Motor neuron (in vitro differentiated cells): ENCODE data around the gene AK4. TPM values are rescaled to one million over a fixed set of nuclear protein-coding genes. Genes with fewer than 3 reads are reported as not detected.
"Not testable (repeated sequence)": the region's sequence is repeated elsewhere in the genome, so short reads cannot be mapped to it uniquely, and the experiment has no call there.

Source experiments
- ATAC-seq, 8 experiments: fragments of 200-7000 bp; cut with Tn5 transposase; replicated peaks in 6 of 8; 2 replicates each; pipeline ENCODE4 v1.8.0; 2021; ENCODE audit warnings: mild to moderate bottlenecking in 8 of 8, moderate library complexity in 8 of 8
- H3K27ac ChIP-seq, 2 donors: fragments of 250-450 bp; sonication (Bioruptor Pico); 2 replicates each; pipeline ENCODE4 v1.9.0; 2021; ENCODE audit warnings: antibody characterized with exemption in 2 of 2, mild to moderate bottlenecking in 2 of 2, moderate library complexity in 1 of 2
- H3K4me1 ChIP-seq, 2 donors: fragments of 250-450 bp; sonication (Bioruptor Pico); replicated peaks in 1 of 2; 2 replicates each; pipeline ENCODE4 v1.6.1; 2021; ENCODE audit warnings: antibody characterized with exemption in 2 of 2, mild to moderate bottlenecking in 2 of 2, moderate library complexity in 1 of 2
- H3K4me3 ChIP-seq, 5 donors: fragments of 250-450 bp; sonication (Bioruptor Pico); 2 replicates each; pipeline ENCODE4 v1.9.0; 2021; ENCODE audit warnings: antibody characterized with exemption in 5 of 5, mild to moderate bottlenecking in 5 of 5, moderate library complexity in 4 of 5
- WGBS, 10 experiments: fragments of 450-650 bp; shearing (Covaris generic); methylation state at CpG; one replicate each; pipeline ENCODE4 v1.0.0; 2022; 5-methylcytosine and 5-hydroxymethylcytosine counted together
- in situ Hi-C, 9 experiments: fragments of 400-800 bp; cut with MboI; loops; one replicate each; pipeline ENCODE4 v1.15.0; 2021; ENCODE audit warnings: low sequenced_read_pairs in 9 of 9, low pct_unique_long_range_greater_than_20kb in 2 of 9; ENCODE audit not compliant: unreplicated experiment in 9 of 9
- total RNA-seq, 8 experiments: library from RNA; unstranded; fragments of 300-600 nt; gene quantifications; 2 replicates each; pipeline versions ENCODE4 v1.2.3 to v1.2.4, GENCODE V29; 2022

Gene AK4
- total RNA-seq = 10 to 100 TPM in 7 of 8 experiments, 1 to 10 TPM in 1; 2.7 to 45.6 (median 27.2) TPM

GRCh38 chr1:65148178-65148547, at the start of gene AK4:
AK4 (plus strand) TSS chr1:65148203; CDS start chr1:65148408, 205 bp downstream.
- in situ Hi-C loops = not testable (repeated sequence)
- peaks cover 17 to 20% of the 10 kb centered on the region in 2 donors for H3K4me1 ChIP-seq
- WGBS, 10 experiments = no CpG with 5 or more reads among the region's 33 CpGs
- peak within 1 kb of the TSS; percentile 26 to 70 for H3K27ac ChIP-seq
- H3K4me3 ChIP-seq = peak within 1 kb of the TSS; percentile 51 to 87 (median 58)
- ATAC-seq = peak; percentile 8 to 55 (median 46)

DNA sequence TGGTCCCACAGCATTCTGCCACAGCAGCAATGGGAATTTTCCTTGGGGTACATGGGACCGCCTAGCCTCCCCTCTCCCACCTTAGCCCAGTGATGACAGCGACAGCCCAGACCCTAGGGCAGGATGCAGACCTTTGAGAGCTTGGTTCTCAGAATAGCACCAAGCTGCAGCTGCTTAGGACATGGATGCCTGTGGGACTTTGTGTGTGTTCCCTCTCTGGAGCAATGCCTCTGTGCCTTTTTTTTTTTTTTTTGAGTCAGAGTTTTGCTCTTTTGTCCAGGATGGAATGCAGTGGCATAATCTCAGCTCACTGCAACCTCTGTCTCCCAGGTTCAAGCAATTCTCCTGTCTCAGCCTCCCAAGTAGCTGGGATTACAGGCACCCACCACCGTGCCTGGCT, 44.2 kb upstream of the AK4 start:
- H3K4me3 ChIP-seq = no peak overlapping the region
- no peak for ATAC-seq
- no peak overlapping the region for H3K27ac ChIP-seq
- H3K4me1 ChIP-seq = peaks cover 7 to 9% of the 10 kb centered on the region in 2 donors
- in situ Hi-C loops = no loop called here
- 40 to 100% (median 86%) methylated on average over 1 to 2 of the region's 3 CpGs; no CpG with 5 or more reads in 6 of the 10 experiments for WGBS, 10 experiments

GRCh38 chr1:65104854-65105534, 43.0 kb upstream of the AK4 start:
- H3K4me1 ChIP-seq = peaks cover 7 to 9% of the 10 kb centered on the region in 2 donors
- no peak overlapping the region for H3K27ac ChIP-seq
- H3K4me3 ChIP-seq = no peak overlapping the region
- ATAC-seq = peak; percentile 25 to 78 (median 42)
- 0 to 100% (median 64%) methylated on average over 1 of the region's 1 CpG; no CpG with 5 or more reads in 3 of the 10 experiments for WGBS, 10 experiments
- in situ Hi-C loops = no loop called here

DNA sequence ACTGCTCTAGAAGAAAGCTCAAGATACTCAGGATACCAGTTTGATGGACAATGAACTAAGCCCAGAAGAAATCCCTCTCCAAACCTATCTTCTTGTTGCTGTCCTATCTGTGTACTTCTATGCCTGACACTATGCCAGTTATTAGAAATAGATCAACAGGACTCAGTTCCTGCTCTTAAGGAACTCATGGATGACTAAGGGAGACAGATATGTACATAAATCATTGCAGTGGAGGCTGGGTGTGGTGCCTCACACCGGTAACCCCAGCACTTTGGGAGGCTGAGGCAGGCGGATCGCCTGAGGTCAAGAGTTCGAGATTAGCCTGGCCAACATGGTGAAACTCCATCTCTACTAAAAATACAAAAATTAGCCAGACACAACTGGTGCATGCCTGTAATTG, 42.4 kb upstream of the AK4 start:
- H3K4me3 ChIP-seq = no peak overlapping the region
- no peak overlapping the region for H3K27ac ChIP-seq
- 0 to 85% (median 78%) methylated on average over 1 to 4 of the region's 4 CpGs; no CpG with 5 or more reads in 4 of the 10 experiments for WGBS, 10 experiments
- H3K4me1 ChIP-seq = peaks cover 7 to 9% of the 10 kb centered on the region in 2 donors
- peak in 2 of 8 experiments; percentile 79 to 84 for ATAC-seq
- in situ Hi-C loops = no loop called here

GRCh38 chr1:65108025-65108642, 39.9 kb upstream of the AK4 start:
- 6 to 100% (median 90%) methylated on average over 1 to 4 of the region's 4 CpGs for WGBS, 10 experiments
- in situ Hi-C loops = no loop called here
- Histone ChIP-seq H3K27ac (no peak overlapping the region), H3K4me3 (no peak overlapping the region), H3K4me1 (peaks cover 7 to 9% of the 10 kb centered on the region in 2 donors)
- peak in 2 of 8 experiments; percentile 31 to 67 for ATAC-seq

DNA sequence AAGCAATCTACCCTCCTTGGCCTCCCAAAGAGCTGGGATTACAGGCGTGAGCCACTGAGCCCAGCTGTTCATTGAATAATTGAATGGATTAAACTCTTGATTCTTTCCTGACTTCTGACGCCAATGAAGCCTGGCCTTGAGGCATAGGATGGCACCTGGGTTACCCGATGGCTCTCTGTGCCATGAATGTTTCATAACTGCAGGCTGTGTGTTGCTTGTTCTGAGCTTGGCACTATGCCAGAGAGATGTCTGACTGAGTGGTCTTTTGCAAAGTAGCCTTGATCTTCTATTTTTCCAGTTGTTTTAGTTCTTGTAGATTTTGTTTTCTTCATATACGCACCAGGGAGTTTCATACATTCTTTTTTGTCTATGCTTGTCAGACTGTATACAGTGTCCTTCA, 38.5 kb upstream of the AK4 start:
- no peak overlapping the region for H3K4me3 ChIP-seq
- H3K4me1 ChIP-seq = peaks cover 8 to 10% of the 10 kb centered on the region in 2 donors
- 60 to 100% (median 82%) methylated on average over 1 to 4 of the region's 4 CpGs for WGBS, 10 experiments
- peak in 2 of 8 experiments; percentile 12 to 50 for ATAC-seq
- in situ Hi-C loops = no loop called here
- H3K27ac ChIP-seq = no peak overlapping the region

- in situ Hi-C loops = no loop called here
- no peak overlapping the region for H3K4me3 ChIP-seq
- no peak overlapping the region for H3K27ac ChIP-seq
- 33 to 100% (median 94%) methylated on average over 1 to 3 of the region's 3 CpGs; no CpG with 5 or more reads in 1 of the 10 experiments for WGBS, 10 experiments
- peaks cover 12% of the 10 kb centered on the region in 2 donors for H3K4me1 ChIP-seq
- no peak for ATAC-seq
Observed at GRCh38 chr1:65112811-65113210, 35.2 kb upstream of the AK4 start.

DNA sequence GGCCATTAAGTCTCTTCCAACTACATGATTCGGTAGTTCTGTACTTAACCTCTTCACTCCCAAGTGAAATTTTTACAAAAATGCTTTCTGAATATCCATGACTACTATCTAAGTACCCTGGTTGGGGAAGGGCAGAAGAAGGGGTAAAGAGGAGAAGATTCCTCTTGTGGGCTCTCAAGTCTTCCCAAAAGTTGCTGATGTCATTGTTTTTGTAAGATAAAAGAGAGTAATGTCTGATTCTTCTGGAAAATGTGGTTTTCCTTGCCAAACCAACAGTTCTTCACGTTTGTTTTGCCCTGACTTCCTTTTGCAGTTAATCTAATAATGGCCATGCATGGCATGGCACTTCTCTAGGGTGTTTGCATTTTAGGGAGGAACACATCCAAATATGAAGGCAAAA, 34.7 kb upstream of the AK4 start:
- H3K4me1 ChIP-seq = peaks cover 12% of the 10 kb centered on the region in 2 donors
- in situ Hi-C loops = no loop called here
- whole genome bisulfite sequencing, 10 experiments = 0 to 80% (median 54%) methylated on average over 1 to 2 of the region's 2 CpGs; no CpG with 5 or more reads in 2 of the 10 experiments
- no peak overlapping the region for H3K27ac ChIP-seq
- H3K4me3 ChIP-seq = no peak overlapping the region
- no peak for ATAC-seq

GRCh38 chr1:65114322-65114721, 33.7 kb upstream of the AK4 start:
- peak overlapping the region; percentile 11 to 14 for H3K27ac ChIP-seq
- peak in 2 of 8 experiments; percentile 35 to 36 for ATAC-seq
- 0 to 92% (median 50%) methylated on average over 2 to 4 of the region's 4 CpGs; no CpG with 5 or more reads in 2 of the 10 experiments for WGBS, 10 experiments
- H3K4me1 ChIP-seq = peaks cover 12% of the 10 kb centered on the region in 2 donors
- H3K4me3 ChIP-seq = no peak overlapping the region
- in situ Hi-C loops = no loop called here

GRCh38 chr1:65119951-65120350, 28.1 kb upstream of the AK4 start:
- Histone ChIP-seq H3K4me1 (peaks cover 7 to 8% of the 10 kb centered on the region in 2 donors), H3K27ac (no peak overlapping the region), H3K4me3 (no peak overlapping the region)
- no peak for ATAC-seq
- WGBS, 10 experiments = 40 to 95% (median 75%) methylated on average over 2 to 4 of the region's 4 CpGs; no CpG with 5 or more reads in 2 of the 10 experiments
- in situ Hi-C loops = no loop called here

DNA sequence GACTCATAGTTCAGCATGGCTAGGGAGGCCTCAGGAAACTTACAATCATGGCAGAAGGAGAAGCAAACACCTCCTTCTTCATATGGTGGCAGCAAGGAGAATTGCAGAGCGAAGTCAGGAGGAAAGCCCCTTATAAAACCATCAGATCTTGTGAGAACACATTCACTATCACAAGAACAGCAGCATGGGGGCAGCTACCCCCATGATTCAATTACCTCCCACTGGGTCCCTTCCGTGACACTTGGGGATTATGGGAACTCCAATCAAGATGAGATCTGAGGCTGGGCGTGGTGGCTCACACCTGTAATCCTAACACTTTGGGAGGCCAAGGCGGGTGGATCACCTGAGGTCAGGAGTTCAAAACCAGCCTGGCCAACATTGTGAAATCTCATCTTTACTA, 18.9 kb upstream of the AK4 start:
- H3K4me3 ChIP-seq, in situ Hi-C loops, ATAC-seq, H3K27ac ChIP-seq, H3K4me1 ChIP-seq: not testable (repeated sequence)
- 60 to 100% (median 87%) methylated on average over 1 to 4 of the region's 4 CpGs; no CpG with 5 or more reads in 3 of the 10 experiments for WGBS, 10 experiments

GRCh38 chr1:65138524-65138923, 9.5 kb upstream of the AK4 start:
- no peak overlapping the region for H3K27ac ChIP-seq
- peaks cover 6 to 20% of the 10 kb centered on the region in 2 donors for H3K4me1 ChIP-seq
- no peak overlapping the region for H3K4me3 ChIP-seq
- 0 to 100% (median 70%) methylated on average over 1 of the region's 1 CpG; no CpG with 5 or more reads in 3 of the 10 experiments for WGBS, 10 experiments
- in situ Hi-C loops = no loop called here
- ATAC-seq = peak in 4 of 8 experiments; percentile 29 to 94 (median 50)

- H3K27ac ChIP-seq, H3K4me3 ChIP-seq, in situ Hi-C loops, ATAC-seq: not testable (repeated sequence)
- peaks cover 6 to 20% of the 10 kb centered on the region in 2 donors for H3K4me1 ChIP-seq
- no CpG with 5 or more reads among the region's 3 CpGs for WGBS, 10 experiments
Observed at GRCh38 chr1:65139793-65140192, 8.2 kb upstream of the AK4 start.
